Measurements from ENCODE around the gene CDC45. TPM values are rescaled to one million over a fixed set of nuclear protein-coding genes. Genes with fewer than 3 reads are reported as not detected.

CDC45 gene
- total RNA-seq, 8 experiments from 2014 or later = 0.60 to 28.7 (median 1.2) TPM

GRCh38 chr22:19478045-19478900 is 1.4 kb upstream of the CDC45 start:
- peaks cover 5 to 6% of the 10 kb centered on the region in 2 donors for H3K4me1 ChIP-seq (replicated peaks in 1 of 2)
- in situ Hi-C loops (cut with MboI; ENCODE audit: low pct_unique_long_range_greater_than_20kb in 2 of 9, low sequenced_read_pairs in 9 of 9, unreplicated experiment in 9 of 9) = no loop called here
- peak overlapping the region; percentile 97 to 99 for H3K27ac ChIP-seq
- ATAC-seq (replicated peaks in 6 of 8) = no peak
- H3K4me3 ChIP-seq = peak overlapping the region; percentile 46 to 79 (median 56)
- WGBS, 10 experiments = 0 to 17% (median 3%) methylated on average over 1 to 14 of the region's 31 CpGs

- Histone ChIP-seq H3K4me3 (peak within 1 kb of the TSS; percentile 46 to 79 (median 56)), H3K4me1 (replicated peaks in 1 of 2) (peaks cover 5 to 6% of the 10 kb centered on the region in 2 donors), H3K27ac (peak within 1 kb of the TSS; percentile 97 to 99)
- ATAC-seq (replicated peaks in 6 of 8) = peak; percentile 66 to 76 (median 70)
- in situ Hi-C loops (cut with MboI; ENCODE audit: low pct_unique_long_range_greater_than_20kb in 2 of 9, low sequenced_read_pairs in 9 of 9, unreplicated experiment in 9 of 9) = no loop called here
- 0% methylated on average over 2 to 5 of the region's 42 CpGs; no CpG with 5 or more reads in 6 of the 10 experiments for WGBS, 10 experiments
These were observed 792 bp upstream of the CDC45 start, which contains the start of gene UFD1 for GRCh38 chr22:19478901-19479354. Gene UFD1, minus strand, starts transcription at chr22:19479193. Its CDS starts 108 bp downstream, at chr22:19479085.

GRCh38 chr22:19480173-19480568 is 451 bp downstream of the CDC45 start:
- no peak for ATAC-seq (replicated peaks in 6 of 8)
- in situ Hi-C loops (cut with MboI; ENCODE audit: low pct_unique_long_range_greater_than_20kb in 2 of 9, low sequenced_read_pairs in 9 of 9, unreplicated experiment in 9 of 9) = loop anchor here in 1 of 9 experiments (10.0 kb wide), 1 partner anchor 145 kb away; no protein-coding TSS in a partner anchor
- Histone ChIP-seq H3K27ac (no peak overlapping the region), H3K4me1 (replicated peaks in 1 of 2) (peaks cover 5 to 6% of the 10 kb centered on the region in 2 donors), H3K4me3 (peak overlapping the region; percentile 36 to 79 (median 56))
- WGBS, 10 experiments = 0 to 17% (median 0%) methylated on average over 1 to 3 of the region's 15 CpGs; no CpG with 5 or more reads in 6 of the 10 experiments

- ATAC-seq (replicated peaks in 6 of 8) = no peak
- Histone ChIP-seq H3K4me3 (no peak overlapping the region), H3K27ac (no peak overlapping the region), H3K4me1 (replicated peaks in 1 of 2) (peaks cover 5 to 6% of the 10 kb centered on the region in 2 donors)
- 0 to 74% (median 48%) methylated on average over 1 to 10 of the region's 10 CpGs for WGBS, 10 experiments
- in situ Hi-C loops (cut with MboI; ENCODE audit: low pct_unique_long_range_greater_than_20kb in 2 of 9, low sequenced_read_pairs in 9 of 9, unreplicated experiment in 9 of 9) = loop anchor here in 1 of 9 experiments (10.0 kb wide), 1 partner anchor 144 kb away; no protein-coding TSS in a partner anchor
These were observed 1.1 kb downstream of the CDC45 start for GRCh38 chr22:19480789-19481188.

GRCh38 chr22:19482297-19482696 is 2.6 kb downstream of the CDC45 start:
- 73 to 100% (median 90%) methylated on average over 1 to 8 of the region's 9 CpGs; no CpG with 5 or more reads in 1 of the 10 experiments for WGBS, 10 experiments
- peaks cover 4 to 6% of the 10 kb centered on the region in 2 donors for H3K4me1 ChIP-seq (replicated peaks in 1 of 2)
- H3K4me3 ChIP-seq = no peak overlapping the region
- no peak overlapping the region for H3K27ac ChIP-seq
- in situ Hi-C loops (cut with MboI; ENCODE audit: low pct_unique_long_range_greater_than_20kb in 2 of 9, low sequenced_read_pairs in 9 of 9, unreplicated experiment in 9 of 9) = loop anchor here in 1 of 9 experiments (10.0 kb wide), 1 partner anchor 143 kb away; no protein-coding TSS in a partner anchor
- no peak for ATAC-seq (replicated peaks in 6 of 8)

GRCh38 chr22:19483481-19484244 is 3.9 kb downstream of the CDC45 start:
- H3K4me1 ChIP-seq (replicated peaks in 1 of 2) = no peaks in the 10 kb centered on the region
- 83 to 100% (median 95%) methylated on average over 1 to 7 of the region's 8 CpGs for WGBS, 10 experiments
- in situ Hi-C loops (cut with MboI; ENCODE audit: low pct_unique_long_range_greater_than_20kb in 2 of 9, low sequenced_read_pairs in 9 of 9, unreplicated experiment in 9 of 9) = loop anchor here in 1 of 9 experiments (10.0 kb wide), 1 partner anchor 141 kb away; no protein-coding TSS in a partner anchor
- no peak overlapping the region for H3K4me3 ChIP-seq
- no peak overlapping the region for H3K27ac ChIP-seq
- ATAC-seq (replicated peaks in 6 of 8) = no peak

GRCh38 chr22:19488285-19488684 is 8.6 kb downstream of the CDC45 start:
- ATAC-seq (replicated peaks in 6 of 8) = no peak

GRCh38 chr22:19488884-19489843 is 9.4 kb downstream of the CDC45 start:
- Histone ChIP-seq H3K27ac (no peak overlapping the region), H3K4me1 (replicated peaks in 1 of 2) (no peaks in the 10 kb centered on the region), H3K4me3 (no peak overlapping the region)
- peak; percentile 53 to 98 (median 74) for ATAC-seq (replicated peaks in 6 of 8)
- in situ Hi-C loops (cut with MboI; ENCODE audit: low pct_unique_long_range_greater_than_20kb in 2 of 9, low sequenced_read_pairs in 9 of 9, unreplicated experiment in 9 of 9) = loop anchor here in 1 of 9 experiments (10.0 kb wide), 1 partner anchor 136 kb away; no protein-coding TSS in a partner anchor
- WGBS, 10 experiments = 56 to 100% (median 86%) methylated on average over 3 to 7 of the region's 7 CpGs; no CpG with 5 or more reads in 1 of the 10 experiments

More at GRCh38 chr22:19488285-19488684, 8.6 kb downstream of the CDC45 start:
- WGBS, 10 experiments = 70 to 92% methylated on average over 2 of the region's 2 CpGs; no CpG with 5 or more reads in 8 of the 10 experiments
- in situ Hi-C loops (cut with MboI; ENCODE audit: low pct_unique_long_range_greater_than_20kb in 2 of 9, low sequenced_read_pairs in 9 of 9, unreplicated experiment in 9 of 9) = loop anchor here in 1 of 9 experiments (10.0 kb wide), 1 partner anchor 137 kb away; no protein-coding TSS in a partner anchor
- Histone ChIP-seq H3K27ac (no peak overlapping the region), H3K4me3 (no peak overlapping the region), H3K4me1 (replicated peaks in 1 of 2) (no peaks in the 10 kb centered on the region)

- Histone ChIP-seq H3K27ac (no peak overlapping the region), H3K4me3 (no peak overlapping the region), H3K4me1 (replicated peaks in 1 of 2) (no peaks in the 10 kb centered on the region)
- ATAC-seq (replicated peaks in 6 of 8) = no peak
- WGBS, 10 experiments = 91 to 100% (median 100%) methylated on average over 1 to 5 of the region's 5 CpGs
- in situ Hi-C loops (cut with MboI; ENCODE audit: low pct_unique_long_range_greater_than_20kb in 2 of 9, low sequenced_read_pairs in 9 of 9, unreplicated experiment in 9 of 9) = no loop called here
These were observed 11.0 kb downstream of the CDC45 start for GRCh38 chr22:19490628-19491230.

GRCh38 chr22:19492504-19493174 is 12.9 kb downstream of the CDC45 start:
- WGBS, 10 experiments = 79 to 100% (median 90%) methylated on average over 1 to 5 of the region's 6 CpGs
- Histone ChIP-seq H3K4me3 (no peak overlapping the region), H3K27ac (no peak overlapping the region), H3K4me1 (replicated peaks in 1 of 2) (no peaks in the 10 kb centered on the region)
- ATAC-seq (replicated peaks in 6 of 8) = no peak
- in situ Hi-C loops (cut with MboI; ENCODE audit: low pct_unique_long_range_greater_than_20kb in 2 of 9, low sequenced_read_pairs in 9 of 9, unreplicated experiment in 9 of 9) = no loop called here

- WGBS, 10 experiments = 80 to 100% (median 91%) methylated on average over 1 to 6 of the region's 8 CpGs; no CpG with 5 or more reads in 5 of the 10 experiments
- no peak overlapping the region for H3K27ac ChIP-seq
- no peak overlapping the region for H3K4me3 ChIP-seq
- no peak for ATAC-seq (replicated peaks in 6 of 8)
- in situ Hi-C loops (cut with MboI; ENCODE audit: low pct_unique_long_range_greater_than_20kb in 2 of 9, low sequenced_read_pairs in 9 of 9, unreplicated experiment in 9 of 9) = no loop called here
- no peaks in the 10 kb centered on the region for H3K4me1 ChIP-seq (replicated peaks in 1 of 2)
These were observed 14.4 kb downstream of the CDC45 start for GRCh38 chr22:19494001-19494560.

Data from motor neuron (in vitro differentiated cells).